ENCODE measurements around the gene MYO1B. TPM values are rescaled to one million over a fixed set of nuclear protein-coding genes. Genes with fewer than 3 reads are reported as not detected.

Gene MYO1B
- total RNA-seq, 3 donors from 2014 or later (not counting 1 experiment from before 2014, with no cell fraction given), result 0.21 to 0.80 (median 0.29) TPM

DNA sequence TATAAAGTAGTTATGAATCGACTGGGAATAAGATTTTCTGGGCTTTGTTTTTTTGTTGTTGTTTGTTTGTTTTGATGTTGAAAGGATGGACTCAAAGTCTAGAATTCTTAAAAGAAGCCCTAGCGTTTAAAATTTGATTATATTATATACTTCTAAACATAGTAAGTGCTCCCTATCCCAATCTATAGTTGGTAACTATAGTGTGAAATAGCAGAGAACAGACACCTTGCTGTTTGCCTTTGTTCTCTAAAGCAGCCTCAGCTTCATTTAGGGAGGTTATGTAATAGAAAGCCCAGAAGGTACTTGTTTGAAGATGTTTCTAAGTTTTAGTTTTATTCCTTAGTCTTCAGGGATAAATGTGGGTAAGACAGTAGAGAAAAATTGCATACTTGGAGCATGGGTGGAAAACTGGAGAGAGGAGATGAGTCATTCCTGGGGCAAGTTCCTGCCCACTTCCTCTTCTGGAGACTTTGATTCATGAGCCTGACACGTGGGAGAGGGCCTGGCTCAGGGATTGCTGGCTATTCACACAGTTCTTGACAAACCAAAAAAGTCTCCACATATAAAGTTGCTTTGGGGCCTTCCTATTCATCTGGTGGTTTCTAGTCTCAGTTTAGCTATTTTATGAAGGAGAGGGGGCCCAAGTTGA is 131.9 kb downstream of the MYO1B start:
- no peaks in the 10 kb centered on the region for H3K9me3 ChIP-seq (ENCODE audit: control insufficient read depth, insufficient read depth, low read length)
- no peak overlapping the region for H3K27ac Mint-ChIP-seq
- no peaks in the 10 kb centered on the region for H3K4me1 Mint-ChIP-seq
- H3K4me3 ChIP-seq (ENCODE audit: low read length), result no peak overlapping the region
- H3K4me3 Mint-ChIP-seq, result no peak overlapping the region
- no peak overlapping the region for H3K27ac ChIP-seq (ENCODE audit: low read length)
- peak in 1 of 2 donors; percentile 6 for DNase-seq
- intact Hi-C loops (cut with micrococcal nuclease), result no loop called here
- TF ChIP-seq, protein P1, sequence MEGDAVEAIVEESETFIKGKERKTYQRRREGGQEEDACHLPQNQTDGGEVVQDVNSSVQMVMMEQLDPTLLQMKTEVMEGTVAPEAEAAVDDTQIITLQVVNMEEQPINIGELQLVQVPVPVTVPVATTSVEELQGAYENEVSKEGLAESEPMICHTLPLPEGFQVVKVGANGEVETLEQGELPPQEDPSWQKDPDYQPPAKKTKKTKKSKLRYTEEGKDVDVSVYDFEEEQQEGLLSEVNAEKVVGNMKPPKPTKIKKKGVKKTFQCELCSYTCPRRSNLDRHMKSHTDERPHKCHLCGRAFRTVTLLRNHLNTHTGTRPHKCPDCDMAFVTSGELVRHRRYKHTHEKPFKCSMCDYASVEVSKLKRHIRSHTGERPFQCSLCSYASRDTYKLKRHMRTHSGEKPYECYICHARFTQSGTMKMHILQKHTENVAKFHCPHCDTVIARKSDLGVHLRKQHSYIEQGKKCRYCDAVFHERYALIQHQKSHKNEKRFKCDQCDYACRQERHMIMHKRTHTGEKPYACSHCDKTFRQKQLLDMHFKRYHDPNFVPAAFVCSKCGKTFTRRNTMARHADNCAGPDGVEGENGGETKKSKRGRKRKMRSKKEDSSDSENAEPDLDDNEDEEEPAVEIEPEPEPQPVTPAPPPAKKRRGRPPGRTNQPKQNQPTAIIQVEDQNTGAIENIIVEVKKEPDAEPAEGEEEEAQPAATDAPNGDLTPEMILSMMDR (IDR thresholded peaks at IDR 0.05), result no peak
- WGBS (ENCODE audit: insufficient coverage), result 31% methylated on average over 2 of the region's 3 CpGs
- no peak for ATAC-seq
- H3K36me3 Mint-ChIP-seq, result no peaks in the 10 kb centered on the region
- no peaks in the 10 kb centered on the region for H3K36me3 ChIP-seq (ENCODE audit: control insufficient read depth, insufficient read depth, low read length)
- H3K9me3 Mint-ChIP-seq, result no peaks in the 10 kb centered on the region
- H3K4me1 ChIP-seq (ENCODE audit: control insufficient read depth, insufficient read depth, low read length), result no peaks in the 10 kb centered on the region
- no peaks in the 10 kb centered on the region for H3K27me3 ChIP-seq (ENCODE audit: control insufficient read depth, insufficient read depth, low read length)
- peaks cover 20 to 29% of the 10 kb centered on the region in 2 donors for H3K27me3 Mint-ChIP-seq (ENCODE audit: low read depth in 2 of 2)

- no peak overlapping the region for H3K27ac Mint-ChIP-seq
- Histone ChIP-seq H3K9me3 (ENCODE audit: control insufficient read depth, insufficient read depth, low read length) (no peaks in the 10 kb centered on the region), H3K36me3 (ENCODE audit: control insufficient read depth, insufficient read depth, low read length) (no peaks in the 10 kb centered on the region), H3K27me3 (ENCODE audit: control insufficient read depth, insufficient read depth, low read length) (no peaks in the 10 kb centered on the region), H3K4me1 (ENCODE audit: control insufficient read depth, insufficient read depth, low read length) (no peaks in the 10 kb centered on the region), H3K4me3 (ENCODE audit: low read length) (no peak overlapping the region), H3K27ac (ENCODE audit: low read length) (no peak overlapping the region)
- no peaks in the 10 kb centered on the region for H3K9me3 Mint-ChIP-seq
- no peak overlapping the region for H3K4me3 Mint-ChIP-seq
- H3K36me3 Mint-ChIP-seq, result no peaks in the 10 kb centered on the region
- H3K4me1 Mint-ChIP-seq, result no peaks in the 10 kb centered on the region
- DNase-seq (no peak), ATAC-seq (no peak)
- H3K27me3 Mint-ChIP-seq (ENCODE audit: low read depth in 2 of 2), result peaks cover 17 to 26% of the 10 kb centered on the region in 2 donors
- intact Hi-C loops (cut with micrococcal nuclease), result no loop called here
- TF ChIP-seq, protein P1 (IDR thresholded peaks at IDR 0.05), result no peak
These were observed 134.2 kb downstream of the MYO1B start for GRCh38 chr2:191379375-191379774.

DNA sequence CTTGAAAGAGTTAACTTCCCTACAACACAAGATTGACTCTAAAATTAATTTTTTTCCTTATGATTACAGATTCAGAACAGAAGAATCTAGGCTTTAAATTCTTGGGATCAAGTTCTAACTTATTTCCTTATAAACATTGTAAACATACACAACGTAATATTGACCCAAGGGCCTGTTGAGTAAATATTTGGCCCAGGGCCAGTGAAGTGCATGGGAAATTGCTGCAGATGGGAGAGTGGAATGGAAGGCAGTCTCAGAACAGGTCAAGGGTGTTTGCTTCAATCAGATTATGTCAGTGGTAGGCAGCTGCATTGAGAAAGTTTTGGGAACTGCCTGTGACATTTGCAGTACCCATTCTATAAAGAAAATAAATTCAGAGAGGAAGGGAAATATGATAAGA is 137.6 kb downstream of the MYO1B start:
- Histone ChIP-seq H3K4me3 (ENCODE audit: low read length) (no peak overlapping the region), H3K36me3 (ENCODE audit: control insufficient read depth, insufficient read depth, low read length) (no peaks in the 10 kb centered on the region), H3K27ac (ENCODE audit: low read length) (no peak overlapping the region), H3K9me3 (ENCODE audit: control insufficient read depth, insufficient read depth, low read length) (no peaks in the 10 kb centered on the region), H3K27me3 (ENCODE audit: control insufficient read depth, insufficient read depth, low read length) (peaks cover 2% of the 10 kb centered on the region), H3K4me1 (ENCODE audit: control insufficient read depth, insufficient read depth, low read length) (no peaks in the 10 kb centered on the region)
- Mint-ChIP-seq H3K4me3 (no peak overlapping the region), H3K27me3 (ENCODE audit: low read depth in 2 of 2) (peaks cover 15 to 16% of the 10 kb centered on the region in 2 donors), H3K27ac (no peak overlapping the region), H3K4me1 (no peaks in the 10 kb centered on the region), H3K36me3 (no peaks in the 10 kb centered on the region), H3K9me3 (no peaks in the 10 kb centered on the region)
- intact Hi-C loops (cut with micrococcal nuclease), result no loop called here
- 100% methylated on average over 1 of the region's 1 CpG for WGBS (ENCODE audit: insufficient coverage)
- DNase-seq (no peak), ATAC-seq (no peak)
- TF ChIP-seq, protein P1 (IDR thresholded peaks at IDR 0.05), result no peak

GRCh38 chr2:191383486-191383885 is 138.3 kb downstream of the MYO1B start:
- Mint-ChIP-seq H3K9me3 (no peaks in the 10 kb centered on the region), H3K27me3 (ENCODE audit: low read depth in 2 of 2) (peaks cover 8 to 14% of the 10 kb centered on the region in 2 donors), H3K27ac (no peak overlapping the region), H3K4me1 (no peaks in the 10 kb centered on the region), H3K36me3 (no peaks in the 10 kb centered on the region), H3K4me3 (no peak overlapping the region)
- Histone ChIP-seq H3K27me3 (ENCODE audit: control insufficient read depth, insufficient read depth, low read length) (peaks cover 2% of the 10 kb centered on the region), H3K9me3 (ENCODE audit: control insufficient read depth, insufficient read depth, low read length) (no peaks in the 10 kb centered on the region), H3K27ac (ENCODE audit: low read length) (no peak overlapping the region), H3K4me3 (ENCODE audit: low read length) (no peak overlapping the region), H3K36me3 (ENCODE audit: control insufficient read depth, insufficient read depth, low read length) (no peaks in the 10 kb centered on the region), H3K4me1 (ENCODE audit: control insufficient read depth, insufficient read depth, low read length) (no peaks in the 10 kb centered on the region)
- ATAC-seq (no peak), DNase-seq (no peak)
- intact Hi-C loops (cut with micrococcal nuclease), result no loop called here
- WGBS (ENCODE audit: insufficient coverage), result no CpG with 5 or more reads among the region's 1 CpG
- TF ChIP-seq, protein P1 (IDR thresholded peaks at IDR 0.05), result no peak
